Testis (tissue), 2 donors: Measurements from ENCODE around the gene SRCIN1.

ENCODE experiments used
- POLR2A ChIP-seq: fragments of 450-650 bp; IDR thresholded peaks from one replicate; pipeline ENCODE4 v1.6.1; 2017; ENCODE audit warnings: antibody characterized with exemption, mild to moderate bottlenecking, moderate library complexity
- TF ChIP-seq, protein P1 (sequence below), 3 experiments: fragments of 450-650 bp in 2 of 3; fragments of 200-600 bp in 1 of 3; sonication (generic) in 1 of 3; IDR thresholded peaks; one replicate each; pipeline ENCODE4 v1.5.1; 2016 to 2019; ENCODE audit warnings: antibody characterized with exemption in 3 of 3, mild to moderate bottlenecking in 2 of 3, moderate library complexity in 1 of 3

- TF ChIP-seq, protein P1, sequence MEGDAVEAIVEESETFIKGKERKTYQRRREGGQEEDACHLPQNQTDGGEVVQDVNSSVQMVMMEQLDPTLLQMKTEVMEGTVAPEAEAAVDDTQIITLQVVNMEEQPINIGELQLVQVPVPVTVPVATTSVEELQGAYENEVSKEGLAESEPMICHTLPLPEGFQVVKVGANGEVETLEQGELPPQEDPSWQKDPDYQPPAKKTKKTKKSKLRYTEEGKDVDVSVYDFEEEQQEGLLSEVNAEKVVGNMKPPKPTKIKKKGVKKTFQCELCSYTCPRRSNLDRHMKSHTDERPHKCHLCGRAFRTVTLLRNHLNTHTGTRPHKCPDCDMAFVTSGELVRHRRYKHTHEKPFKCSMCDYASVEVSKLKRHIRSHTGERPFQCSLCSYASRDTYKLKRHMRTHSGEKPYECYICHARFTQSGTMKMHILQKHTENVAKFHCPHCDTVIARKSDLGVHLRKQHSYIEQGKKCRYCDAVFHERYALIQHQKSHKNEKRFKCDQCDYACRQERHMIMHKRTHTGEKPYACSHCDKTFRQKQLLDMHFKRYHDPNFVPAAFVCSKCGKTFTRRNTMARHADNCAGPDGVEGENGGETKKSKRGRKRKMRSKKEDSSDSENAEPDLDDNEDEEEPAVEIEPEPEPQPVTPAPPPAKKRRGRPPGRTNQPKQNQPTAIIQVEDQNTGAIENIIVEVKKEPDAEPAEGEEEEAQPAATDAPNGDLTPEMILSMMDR (IDR thresholded peaks at IDR 0.05): no peak
- TF ChIP-seq POLR2A: no peak
Measured at GRCh38 chr17:38554430-38555350, 51.1 kb downstream of the SRCIN1 start.
